WTC11 (cell line): ENCODE data around the gene COLEC12. TPM values are rescaled to one million over a fixed set of nuclear protein-coding genes. Genes with fewer than 3 reads are reported as not detected.

ENCODE experiments used
- ATAC-seq: fragments of 200-7000 bp; cut with Tn5 transposase; 2 replicates; pipeline ENCODE4 v1.10.0; 2021; ENCODE audit warnings: mild to moderate bottlenecking, moderate library complexity
- CTCF ChIA-PET: fragments of 300-600 bp; sonication (Branson Sonifier 250); formaldehyde crosslinking; loops from one replicate; lab custom pipeline; 2021; ENCODE audit warnings: antibody characterized with exemption; lab: Charles Lee
- POLR2A ChIA-PET: fragments of 350-600 bp; sonication (Branson Sonifier 250); formaldehyde crosslinking; loops from one replicate; lab custom pipeline; 2021; ENCODE audit warnings: antibody characterized with exemption; lab: Charles Lee
- DNase-seq: peaks from one replicate; pipeline ENCODE4 v3.0.0; 2021; ENCODE audit warnings: low spot score
- H3K27ac Mint-ChIP-seq: 2 replicates; pipeline ENCODE4 v1.8.0; 2021; ENCODE audit warnings: mixed read lengths
- H3K27me3 Mint-ChIP-seq: 2 replicates; pipeline ENCODE4 v1.8.0; 2021; ENCODE audit warnings: low read depth, mild to moderate bottlenecking, moderate library complexity, mixed read lengths
- H3K36me3 Mint-ChIP-seq: 2 replicates; pipeline ENCODE4 v1.8.0; 2021; ENCODE audit warnings: mixed read lengths
- H3K4me1 Mint-ChIP-seq: 2 replicates; pipeline ENCODE4 v1.8.0; 2022; ENCODE audit warnings: mixed read lengths
- H3K4me3 Mint-ChIP-seq: 2 replicates; pipeline ENCODE4 v1.8.0; 2021; ENCODE audit warnings: mild to moderate bottlenecking, moderate library complexity, mixed read lengths
- H3K9me3 Mint-ChIP-seq: 2 replicates; pipeline ENCODE4 v1.8.0; 2021; ENCODE audit warnings: mixed read lengths
- CREB1 ChIP-seq: sonication (generic); formaldehyde crosslinking; IDR thresholded peaks from 2 replicates; pipeline ENCODE4 v1.8.0; 2023; ENCODE audit warnings: mild to moderate bottlenecking, missing genetic modification reagents
- ETV6 ChIP-seq: sonication (generic); formaldehyde crosslinking; IDR thresholded peaks from 2 replicates; pipeline ENCODE4 v1.8.1; 2022; ENCODE audit warnings: mild to moderate bottlenecking, missing genetic modification reagents
- FOXK1 ChIP-seq: sonication (generic); formaldehyde crosslinking; IDR thresholded peaks from 2 replicates; pipeline ENCODE4 v1.8.0; 2022; ENCODE audit warnings: mild to moderate bottlenecking, moderate library complexity, missing genetic modification reagents
- GRHL2 ChIP-seq: fragments of 250-450 bp; sonication (Bioruptor Pico); IDR thresholded peaks from 2 replicates; pipeline ENCODE4 v1.8.0; 2022; ENCODE audit warnings: mild to moderate bottlenecking, moderate library complexity; ENCODE audit not compliant: insufficient replicate concordance, severe bottlenecking
- KAT7 ChIP-seq: sonication (generic); formaldehyde crosslinking; IDR thresholded peaks from 2 replicates; pipeline ENCODE4 v1.8.1; 2023; ENCODE audit warnings: missing genetic modification reagents, mild to moderate bottlenecking, borderline replicate concordance
- MYBL2 ChIP-seq: sonication (generic); formaldehyde crosslinking; IDR thresholded peaks from 2 replicates; pipeline ENCODE4 v1.8.1; 2023; ENCODE audit warnings: mild to moderate bottlenecking, moderate library complexity, missing genetic modification reagents
- NFYB ChIP-seq: sonication (generic); formaldehyde crosslinking; conservative IDR thresholded peaks from 2 replicates; pipeline ENCODE4 v1.8.0; 2022; ENCODE audit warnings: low read depth, missing genetic modification reagents
- NR3C1 ChIP-seq: sonication (generic); formaldehyde crosslinking; conservative IDR thresholded peaks from 2 replicates; pipeline ENCODE4 v1.8.1; 2023; ENCODE audit warnings: low read depth, mild to moderate bottlenecking, missing genetic modification reagents
- PRRX2 ChIP-seq: fragments of 250-450 bp; sonication (Bioruptor Pico); IDR thresholded peaks from 2 replicates; pipeline ENCODE4 v1.8.0; 2021; ENCODE audit warnings: mild to moderate bottlenecking
- RELA ChIP-seq: sonication (generic); formaldehyde crosslinking; IDR thresholded peaks from 2 replicates; pipeline ENCODE4 v1.8.1; 2022; ENCODE audit warnings: missing genetic modification reagents, mild to moderate bottlenecking, borderline replicate concordance
- SOX15 ChIP-seq: fragments of 250-450 bp; sonication (Bioruptor Pico); IDR thresholded peaks from 2 replicates; pipeline ENCODE4 v1.9.0; 2021; ENCODE audit warnings: mild to moderate bottlenecking
- SP1 ChIP-seq: sonication (generic); formaldehyde crosslinking; conservative IDR thresholded peaks from 2 replicates; pipeline ENCODE4 v1.8.1; 2022; ENCODE audit warnings: missing genetic modification reagents
- TP53 ChIP-seq: sonication (generic); formaldehyde crosslinking; IDR thresholded peaks from 2 replicates; pipeline ENCODE4 v1.8.1; 2023; ENCODE audit warnings: mild to moderate bottlenecking, missing genetic modification reagents
- ZBTB21 ChIP-seq: sonication (generic); formaldehyde crosslinking; IDR thresholded peaks from 2 replicates; pipeline ENCODE4 v1.8.1; 2023; ENCODE audit warnings: mild to moderate bottlenecking, missing genetic modification reagents, borderline replicate concordance
- total RNA-seq: library from RNA; stranded (reverse); gene quantifications from 3 replicates; pipeline ENCODE4 v1.2.3, GENCODE V29; 2021
- TF ChIP-seq, protein P1 (sequence below): sonication (generic); formaldehyde crosslinking; IDR thresholded peaks from 2 replicates; pipeline ENCODE4 v1.8.0; 2022; ENCODE audit warnings: mild to moderate bottlenecking, missing genetic modification reagents
- TF ChIP-seq, protein P2 (sequence below): sonication (generic); formaldehyde crosslinking; IDR thresholded peaks from 2 replicates; pipeline ENCODE4 v1.8.0; 2023; ENCODE audit warnings: mild to moderate bottlenecking, missing genetic modification reagents
- TF ChIP-seq, protein P3 (sequence below): sonication (generic); formaldehyde crosslinking; IDR thresholded peaks from 2 replicates; pipeline ENCODE4 v1.8.0; 2022; ENCODE audit warnings: mild to moderate bottlenecking, missing genetic modification reagents
- TF ChIP-seq, protein P4 (sequence below): sonication (generic); formaldehyde crosslinking; IDR thresholded peaks from 2 replicates; pipeline ENCODE4 v1.8.1; 2023; ENCODE audit warnings: mild to moderate bottlenecking, moderate library complexity, missing genetic modification reagents
- TF ChIP-seq, protein P5 (sequence below): fragments of 250-450 bp; sonication (Bioruptor Pico); IDR thresholded peaks from 2 replicates; pipeline ENCODE4 v1.9.0; 2021; ENCODE audit warnings: mild to moderate bottlenecking
- TF ChIP-seq, protein P6 (sequence below): sonication (generic); formaldehyde crosslinking; IDR thresholded peaks from 2 replicates; pipeline ENCODE4 v1.8.1; 2023; ENCODE audit warnings: mild to moderate bottlenecking, missing genetic modification reagents, moderate library complexity

The COLEC12 gene
- total RNA-seq, 1 experiment from 2014 or later: 0.48 TPM

DNA sequence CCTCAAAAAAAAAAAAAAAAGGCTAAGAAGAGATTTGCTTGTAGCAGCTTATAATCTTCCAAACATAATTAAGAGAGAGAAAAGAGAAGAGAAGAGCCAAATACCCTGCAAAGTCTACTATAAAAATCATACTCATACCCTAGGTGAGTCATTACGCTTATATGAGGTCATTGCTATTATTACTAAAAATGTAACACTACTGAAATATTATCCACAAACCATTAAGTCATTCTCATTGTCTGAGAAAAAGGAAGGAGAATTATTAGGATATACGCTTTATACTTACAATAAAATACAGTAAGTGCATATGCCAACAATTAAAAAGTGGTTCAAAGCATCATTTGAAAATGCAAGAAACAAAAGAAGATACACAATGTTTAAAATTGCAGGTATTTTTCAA is 66.5 kb downstream of the COLEC12 start:
- Mint-ChIP-seq H3K27ac (no peak overlapping the region), H3K27me3 (no peaks in the 10 kb centered on the region; the same call in 1 of the 2 replicates), H3K9me3 (peaks cover 12% of the 10 kb centered on the region), H3K4me3 (no peak overlapping the region), H3K4me1 (no peaks in the 10 kb centered on the region), H3K36me3 (no peaks in the 10 kb centered on the region)
- ChIA-PET POLR2A (no interaction called here), CTCF (interaction anchor here (0.6 kb wide), 1 partner anchor 186 kb away, joined by 3 read pairs; no protein-coding TSS in a partner anchor)
- ATAC-seq: no peak
- DNase-seq: no peak
- no peak for TF ChIP-seq KAT7 (CRISPR knock-in tag)
- TF ChIP-seq, protein P1, sequence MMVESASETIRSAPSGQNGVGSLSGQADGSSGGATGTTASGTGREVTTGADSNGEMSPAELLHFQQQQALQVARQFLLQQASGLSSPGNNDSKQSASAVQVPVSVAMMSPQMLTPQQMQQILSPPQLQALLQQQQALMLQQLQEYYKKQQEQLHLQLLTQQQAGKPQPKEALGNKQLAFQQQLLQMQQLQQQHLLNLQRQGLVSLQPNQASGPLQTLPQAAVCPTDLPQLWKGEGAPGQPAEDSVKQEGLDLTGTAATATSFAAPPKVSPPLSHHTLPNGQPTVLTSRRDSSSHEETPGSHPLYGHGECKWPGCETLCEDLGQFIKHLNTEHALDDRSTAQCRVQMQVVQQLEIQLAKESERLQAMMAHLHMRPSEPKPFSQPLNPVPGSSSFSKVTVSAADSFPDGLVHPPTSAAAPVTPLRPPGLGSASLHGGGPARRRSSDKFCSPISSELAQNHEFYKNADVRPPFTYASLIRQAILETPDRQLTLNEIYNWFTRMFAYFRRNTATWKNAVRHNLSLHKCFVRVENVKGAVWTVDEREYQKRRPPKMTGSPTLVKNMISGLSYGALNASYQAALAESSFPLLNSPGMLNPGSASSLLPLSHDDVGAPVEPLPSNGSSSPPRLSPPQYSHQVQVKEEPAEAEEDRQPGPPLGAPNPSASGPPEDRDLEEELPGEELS (CRISPR knock-in tag): no peak
- TF ChIP-seq RELA (CRISPR knock-in tag): no peak
- TF ChIP-seq, all 79 proteins: peak for 0

DNA sequence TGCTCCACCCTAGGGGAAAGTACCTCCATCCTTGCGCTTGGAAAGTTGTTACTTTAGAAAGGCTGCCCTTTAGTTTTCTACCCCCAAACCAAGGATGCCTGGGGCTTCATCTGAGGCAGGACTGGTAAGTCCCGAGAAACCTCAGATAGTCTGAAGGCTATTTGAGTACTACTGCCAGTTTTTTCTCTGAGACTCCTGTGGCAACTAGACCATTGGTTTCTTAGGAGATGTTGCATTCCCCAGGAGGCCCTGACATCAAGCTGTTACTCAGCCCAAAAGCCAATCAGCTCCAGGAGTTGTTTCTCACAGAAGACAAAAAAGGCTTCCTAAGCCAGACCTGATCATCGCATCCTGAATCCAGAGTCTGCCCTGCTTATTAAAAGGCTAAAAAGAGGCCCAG is 67.2 kb downstream of the COLEC12 start:
- no peaks in the 10 kb centered on the region for H3K36me3 Mint-ChIP-seq
- no peaks in the 10 kb centered on the region; the same call in 1 of the 2 replicates for H3K27me3 Mint-ChIP-seq
- no peak for DNase-seq
- ATAC-seq: no peak
- POLR2A ChIA-PET: no interaction called here
- no peaks in the 10 kb centered on the region for H3K4me1 Mint-ChIP-seq
- no peak overlapping the region for H3K27ac Mint-ChIP-seq
- no peak overlapping the region for H3K4me3 Mint-ChIP-seq
- CTCF ChIA-PET: no interaction called here
- TF ChIP-seq NFYB (CRISPR knock-in tag): no peak
- no peak for TF ChIP-seq CREB1 (CRISPR knock-in tag)
- no peak for TF ChIP-seq MYBL2 (CRISPR knock-in tag)
- no peak for TF ChIP-seq NR3C1 (CRISPR knock-in tag)
- TF ChIP-seq, protein P2, sequence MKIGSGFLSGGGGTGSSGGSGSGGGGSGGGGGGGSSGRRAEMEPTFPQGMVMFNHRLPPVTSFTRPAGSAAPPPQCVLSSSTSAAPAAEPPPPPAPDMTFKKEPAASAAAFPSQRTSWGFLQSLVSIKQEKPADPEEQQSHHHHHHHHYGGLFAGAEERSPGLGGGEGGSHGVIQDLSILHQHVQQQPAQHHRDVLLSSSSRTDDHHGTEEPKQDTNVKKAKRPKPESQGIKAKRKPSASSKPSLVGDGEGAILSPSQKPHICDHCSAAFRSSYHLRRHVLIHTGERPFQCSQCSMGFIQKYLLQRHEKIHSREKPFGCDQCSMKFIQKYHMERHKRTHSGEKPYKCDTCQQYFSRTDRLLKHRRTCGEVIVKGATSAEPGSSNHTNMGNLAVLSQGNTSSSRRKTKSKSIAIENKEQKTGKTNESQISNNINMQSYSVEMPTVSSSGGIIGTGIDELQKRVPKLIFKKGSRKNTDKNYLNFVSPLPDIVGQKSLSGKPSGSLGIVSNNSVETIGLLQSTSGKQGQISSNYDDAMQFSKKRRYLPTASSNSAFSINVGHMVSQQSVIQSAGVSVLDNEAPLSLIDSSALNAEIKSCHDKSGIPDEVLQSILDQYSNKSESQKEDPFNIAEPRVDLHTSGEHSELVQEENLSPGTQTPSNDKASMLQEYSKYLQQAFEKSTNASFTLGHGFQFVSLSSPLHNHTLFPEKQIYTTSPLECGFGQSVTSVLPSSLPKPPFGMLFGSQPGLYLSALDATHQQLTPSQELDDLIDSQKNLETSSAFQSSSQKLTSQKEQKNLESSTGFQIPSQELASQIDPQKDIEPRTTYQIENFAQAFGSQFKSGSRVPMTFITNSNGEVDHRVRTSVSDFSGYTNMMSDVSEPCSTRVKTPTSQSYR (CRISPR knock-in tag): no peak
- no peak for TF ChIP-seq TP53
- TF ChIP-seq ZBTB21 (CRISPR knock-in tag): no peak
- TF ChIP-seq FOXK1 (CRISPR knock-in tag): no peak
- no peak for TF ChIP-seq GRHL2 (CRISPR knock-in tag)
- no peak for TF ChIP-seq ETV6 (CRISPR knock-in tag)
- no peak for TF ChIP-seq SOX15 (CRISPR knock-in tag)
- TF ChIP-seq, protein P3, sequence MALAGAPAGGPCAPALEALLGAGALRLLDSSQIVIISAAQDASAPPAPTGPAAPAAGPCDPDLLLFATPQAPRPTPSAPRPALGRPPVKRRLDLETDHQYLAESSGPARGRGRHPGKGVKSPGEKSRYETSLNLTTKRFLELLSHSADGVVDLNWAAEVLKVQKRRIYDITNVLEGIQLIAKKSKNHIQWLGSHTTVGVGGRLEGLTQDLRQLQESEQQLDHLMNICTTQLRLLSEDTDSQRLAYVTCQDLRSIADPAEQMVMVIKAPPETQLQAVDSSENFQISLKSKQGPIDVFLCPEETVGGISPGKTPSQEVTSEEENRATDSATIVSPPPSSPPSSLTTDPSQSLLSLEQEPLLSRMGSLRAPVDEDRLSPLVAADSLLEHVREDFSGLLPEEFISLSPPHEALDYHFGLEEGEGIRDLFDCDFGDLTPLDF (CRISPR knock-in tag): no peak
- TF ChIP-seq, protein P4, sequence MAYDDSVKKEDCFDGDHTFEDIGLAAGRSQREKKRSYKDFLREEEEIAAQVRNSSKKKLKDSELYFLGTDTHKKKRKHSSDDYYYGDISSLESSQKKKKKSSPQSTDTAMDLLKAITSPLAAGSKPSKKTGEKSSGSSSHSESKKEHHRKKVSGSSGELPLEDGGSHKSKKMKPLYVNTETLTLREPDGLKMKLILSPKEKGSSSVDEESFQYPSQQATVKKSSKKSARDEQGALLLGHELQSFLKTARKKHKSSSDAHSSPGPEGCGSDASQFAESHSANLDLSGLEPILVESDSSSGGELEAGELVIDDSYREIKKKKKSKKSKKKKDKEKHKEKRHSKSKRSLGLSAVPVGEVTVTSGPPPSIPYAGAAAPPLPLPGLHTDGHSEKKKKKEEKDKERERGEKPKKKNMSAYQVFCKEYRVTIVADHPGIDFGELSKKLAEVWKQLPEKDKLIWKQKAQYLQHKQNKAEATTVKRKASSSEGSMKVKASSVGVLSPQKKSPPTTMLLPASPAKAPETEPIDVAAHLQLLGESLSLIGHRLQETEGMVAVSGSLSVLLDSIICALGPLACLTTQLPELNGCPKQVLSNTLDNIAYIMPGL (CRISPR knock-in tag): no peak
- TF ChIP-seq, protein P5, sequence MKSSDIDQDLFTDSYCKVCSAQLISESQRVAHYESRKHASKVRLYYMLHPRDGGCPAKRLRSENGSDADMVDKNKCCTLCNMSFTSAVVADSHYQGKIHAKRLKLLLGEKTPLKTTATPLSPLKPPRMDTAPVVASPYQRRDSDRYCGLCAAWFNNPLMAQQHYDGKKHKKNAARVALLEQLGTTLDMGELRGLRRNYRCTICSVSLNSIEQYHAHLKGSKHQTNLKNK (CRISPR knock-in tag): no peak
- no peak for TF ChIP-seq SP1
- TF ChIP-seq, protein P6, sequence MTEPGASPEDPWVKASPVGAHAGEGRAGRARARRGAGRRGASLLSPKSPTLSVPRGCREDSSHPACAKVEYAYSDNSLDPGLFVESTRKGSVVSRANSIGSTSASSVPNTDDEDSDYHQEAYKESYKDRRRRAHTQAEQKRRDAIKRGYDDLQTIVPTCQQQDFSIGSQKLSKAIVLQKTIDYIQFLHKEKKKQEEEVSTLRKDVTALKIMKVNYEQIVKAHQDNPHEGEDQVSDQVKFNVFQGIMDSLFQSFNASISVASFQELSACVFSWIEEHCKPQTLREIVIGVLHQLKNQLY (CRISPR knock-in tag): no peak
- no peak for TF ChIP-seq PRRX2
- peaks cover 12% of the 10 kb centered on the region for H3K9me3 Mint-ChIP-seq
